Astrocyte of the cerebellum (primary cell): ENCODE data around the gene PRKCB.

Experiments used
- DNase-seq: peaks from one replicate; pipeline ENCODE4 v3.0.0-alpha.2; 2011; ENCODE audit warnings: low read depth
- H3K4me3 ChIP-seq: 2 replicates; pipeline ENCODE4 v1.5.1; 2011; ENCODE audit warnings: mild to moderate bottlenecking, low read depth, low read length, moderate library complexity
- in situ Hi-C: cut with HindIII; loops from 2 replicates; pipeline ENCODE4 v1.10.0; 2017; ENCODE audit warnings: low sequenced_read_pairs
- TF ChIP-seq, protein P1 (sequence below): IDR thresholded peaks from 2 replicates; pipeline ENCODE4 v1.5.1; 2012; ENCODE audit warnings: low read length, low read depth, moderate library complexity, mild to moderate bottlenecking; ENCODE audit errors: missing control alignments

Gene PRKCB

DNA sequence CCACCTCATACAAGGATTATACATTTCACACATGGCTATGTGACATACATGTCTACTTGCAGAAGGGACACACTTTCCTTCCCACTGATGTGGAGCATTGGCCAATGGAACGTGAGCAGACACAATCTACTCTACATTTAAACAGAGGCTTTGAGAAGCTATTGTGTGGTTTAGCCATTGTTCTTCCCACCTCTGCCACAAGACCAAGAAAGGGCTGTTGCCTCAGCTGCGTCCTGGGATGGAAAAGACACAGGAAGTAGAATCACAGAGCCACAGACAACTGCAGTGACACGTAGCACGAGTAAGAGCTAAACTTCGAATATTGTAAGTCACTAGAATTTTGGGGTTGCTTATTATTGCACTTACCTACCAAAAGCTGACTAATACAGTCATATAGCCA, 33.3 kb downstream of the PRKCB start:
- DNase-seq: no peak
- in situ Hi-C loops: no loop called here

DNA sequence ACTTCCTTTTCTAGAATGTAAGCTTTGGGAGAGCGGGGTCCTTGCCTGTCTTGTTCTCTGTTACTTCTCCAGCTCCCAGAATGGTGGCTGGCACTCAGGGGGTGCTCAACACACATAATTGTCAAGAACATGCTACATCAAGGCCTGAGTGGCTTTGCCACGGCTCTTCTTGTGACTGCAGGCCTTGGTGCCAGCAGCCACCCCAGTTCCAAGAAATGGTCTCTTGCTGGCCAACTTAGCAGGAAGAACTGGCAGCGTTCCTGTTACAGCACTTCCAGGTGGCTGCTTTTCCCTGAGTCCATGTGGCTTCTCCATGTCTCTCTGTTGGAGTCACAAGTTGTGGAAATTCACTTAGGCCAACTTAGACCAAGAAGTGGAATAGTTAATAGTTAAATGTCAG, 36.1 kb downstream of the PRKCB start:
- TF ChIP-seq, protein P1, sequence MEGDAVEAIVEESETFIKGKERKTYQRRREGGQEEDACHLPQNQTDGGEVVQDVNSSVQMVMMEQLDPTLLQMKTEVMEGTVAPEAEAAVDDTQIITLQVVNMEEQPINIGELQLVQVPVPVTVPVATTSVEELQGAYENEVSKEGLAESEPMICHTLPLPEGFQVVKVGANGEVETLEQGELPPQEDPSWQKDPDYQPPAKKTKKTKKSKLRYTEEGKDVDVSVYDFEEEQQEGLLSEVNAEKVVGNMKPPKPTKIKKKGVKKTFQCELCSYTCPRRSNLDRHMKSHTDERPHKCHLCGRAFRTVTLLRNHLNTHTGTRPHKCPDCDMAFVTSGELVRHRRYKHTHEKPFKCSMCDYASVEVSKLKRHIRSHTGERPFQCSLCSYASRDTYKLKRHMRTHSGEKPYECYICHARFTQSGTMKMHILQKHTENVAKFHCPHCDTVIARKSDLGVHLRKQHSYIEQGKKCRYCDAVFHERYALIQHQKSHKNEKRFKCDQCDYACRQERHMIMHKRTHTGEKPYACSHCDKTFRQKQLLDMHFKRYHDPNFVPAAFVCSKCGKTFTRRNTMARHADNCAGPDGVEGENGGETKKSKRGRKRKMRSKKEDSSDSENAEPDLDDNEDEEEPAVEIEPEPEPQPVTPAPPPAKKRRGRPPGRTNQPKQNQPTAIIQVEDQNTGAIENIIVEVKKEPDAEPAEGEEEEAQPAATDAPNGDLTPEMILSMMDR: no peak
- DNase-seq: no peak
- H3K4me3 ChIP-seq: no peak overlapping the region
- in situ Hi-C loops: no loop called here

More for the DNA sequence above, 33.3 kb downstream of the PRKCB start:
- TF ChIP-seq, protein P1: no peak
- no peak overlapping the region for H3K4me3 ChIP-seq

DNA sequence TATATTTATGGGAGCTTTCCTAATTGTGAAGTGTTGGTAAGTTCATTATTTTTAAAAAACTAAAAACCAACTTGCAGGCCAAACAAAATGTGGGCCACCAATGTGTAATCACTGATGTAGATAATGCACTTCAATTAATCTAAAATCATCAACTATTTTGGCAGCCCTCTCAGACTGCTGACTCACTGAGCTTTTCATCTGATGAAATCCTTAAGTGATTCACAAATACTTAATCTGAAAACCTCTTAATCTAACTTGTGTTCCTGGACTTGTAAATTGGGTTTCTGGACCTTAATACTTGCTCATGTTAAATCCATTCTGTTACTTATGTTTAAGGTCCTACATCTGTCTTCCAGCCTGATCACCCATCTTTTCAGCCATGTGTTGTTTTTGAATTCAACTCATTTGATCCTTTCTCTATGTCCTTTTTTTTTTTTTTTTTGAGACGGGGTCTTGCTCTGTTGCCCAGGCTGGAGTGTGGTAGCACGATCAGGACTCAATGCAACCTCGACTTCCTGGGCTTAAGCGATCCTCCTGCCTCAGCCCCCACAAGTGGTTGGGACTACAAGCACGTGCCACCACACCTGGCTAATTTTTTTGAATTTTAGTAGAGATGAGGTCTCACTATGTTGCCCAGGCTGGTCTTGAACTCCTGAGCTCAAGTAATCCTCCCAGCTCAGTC, 39.0 kb downstream of the PRKCB start:
- in situ Hi-C loops: no loop called here
- H3K4me3 ChIP-seq: no peak overlapping the region
- no peak for DNase-seq
- TF ChIP-seq, protein P1: no peak

DNA sequence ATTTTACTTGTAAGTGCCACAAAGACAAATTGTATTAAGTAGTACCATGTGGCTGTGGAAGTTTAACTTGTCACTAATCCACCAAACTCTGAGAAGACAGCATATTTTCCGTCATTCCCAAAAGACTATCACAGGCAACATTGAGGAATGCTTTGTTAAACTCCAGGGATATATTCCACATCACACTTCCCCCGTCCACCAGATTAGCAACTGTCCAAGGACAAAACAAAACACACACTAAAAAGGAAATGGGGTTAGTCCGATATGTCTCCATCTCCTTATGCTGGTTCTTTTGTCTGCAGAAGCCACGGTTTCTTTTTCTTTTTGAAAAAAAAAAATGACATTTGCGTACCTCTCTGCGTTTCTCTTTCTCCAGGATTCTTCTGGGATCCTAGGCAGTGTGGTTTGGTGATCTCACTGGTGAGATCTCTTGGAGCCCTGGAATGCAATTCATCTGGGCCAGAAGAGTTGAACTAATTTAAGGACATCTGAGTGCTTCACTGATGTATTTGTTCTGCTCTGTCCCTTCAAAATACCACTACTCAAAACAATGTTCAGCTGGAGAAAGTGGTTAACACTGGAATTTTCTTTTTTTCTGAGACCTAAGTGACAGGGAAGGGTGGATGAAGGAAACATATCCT, 40.6 kb downstream of the PRKCB start:
- in situ Hi-C loops: no loop called here
- TF ChIP-seq, protein P1: no peak

DNA sequence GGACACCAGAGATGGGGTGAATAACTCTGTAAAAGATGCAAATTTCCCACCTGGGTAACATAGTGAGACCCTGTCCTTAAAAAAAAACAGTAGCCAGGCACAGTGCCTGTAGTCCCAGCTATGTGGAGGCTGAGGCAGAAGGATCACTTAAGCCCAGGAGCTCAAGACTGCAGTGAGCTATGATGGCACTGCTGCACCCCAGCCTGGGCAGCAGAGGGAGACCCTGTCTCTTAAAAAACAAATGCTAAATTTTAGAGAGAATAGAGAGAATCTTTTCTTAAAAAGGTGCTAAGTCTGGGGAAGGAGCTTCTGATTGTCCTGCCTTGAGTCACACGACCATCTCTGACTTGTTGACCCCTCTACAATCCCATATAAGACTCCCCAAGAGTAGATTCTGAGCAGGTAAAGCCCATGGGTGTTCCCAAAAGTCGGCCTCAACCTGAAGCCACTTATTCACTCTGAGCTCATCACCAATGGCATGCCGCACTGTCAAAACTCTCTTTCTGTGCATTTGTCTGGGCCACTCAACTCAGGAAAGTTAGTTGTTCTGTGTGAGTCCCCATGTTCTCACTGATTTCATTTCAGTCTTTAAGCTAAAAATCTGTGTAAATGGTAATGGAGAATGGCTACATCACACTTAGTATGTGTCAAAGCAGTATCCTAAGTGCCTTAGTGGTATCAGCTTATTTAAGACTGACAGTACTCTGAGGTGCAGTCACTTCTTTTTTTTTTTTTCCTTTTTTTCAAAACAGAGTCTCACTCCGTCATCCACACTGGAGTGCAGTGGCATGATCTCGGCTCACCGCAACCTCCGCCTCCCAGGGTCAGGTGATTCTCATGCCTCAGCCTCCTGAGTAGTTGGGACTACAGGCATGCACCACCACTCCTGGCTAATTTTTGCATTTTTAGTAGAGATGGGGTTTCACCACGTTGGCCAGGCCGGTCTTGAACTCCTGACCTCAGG, 41.6 kb downstream of the PRKCB start:
- in situ Hi-C loops: no loop called here
- TF ChIP-seq, protein P1: no peak
- no peak for DNase-seq
- H3K4me3 ChIP-seq: no peak overlapping the region

More for the DNA sequence above, 40.6 kb downstream of the PRKCB start:
- DNase-seq: no peak
- H3K4me3 ChIP-seq: no peak overlapping the region

DNA sequence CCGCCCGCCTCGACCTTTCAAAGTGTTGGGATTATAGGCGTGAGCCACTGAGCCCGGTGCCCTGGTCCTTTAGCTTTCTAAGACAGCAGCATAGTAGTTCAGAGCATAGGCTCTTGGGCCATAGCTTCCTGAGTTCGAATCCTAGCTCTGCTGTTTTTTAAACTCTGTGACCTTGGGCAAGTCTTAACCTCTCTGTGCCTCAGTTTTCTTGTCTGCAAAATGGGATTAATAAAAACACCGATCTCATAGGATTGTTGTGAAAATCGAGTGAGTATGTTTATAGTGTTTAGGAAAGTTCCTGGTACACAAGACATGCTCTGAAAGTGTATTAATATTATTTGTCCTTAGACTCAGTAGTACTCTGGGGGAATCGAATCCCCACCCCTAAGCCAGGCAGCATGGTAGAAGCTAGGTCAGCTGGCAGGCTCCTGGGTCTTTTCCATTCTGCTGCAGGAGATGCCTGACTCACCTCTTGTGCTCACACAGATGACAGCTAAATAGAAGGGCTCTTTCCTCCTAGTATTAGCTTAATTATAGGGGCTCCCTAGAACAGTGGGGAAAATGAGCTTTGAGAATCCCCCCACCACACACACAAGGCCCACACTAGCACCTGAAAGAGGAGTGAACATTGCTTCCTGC, 44.1 kb downstream of the PRKCB start:
- H3K4me3 ChIP-seq: no peak overlapping the region
- TF ChIP-seq, protein P1: no peak
- in situ Hi-C loops: no loop called here
- DNase-seq: no peak
